Left cardiac atrium (tissue), 4 donors: Measurements from ENCODE around the gene AGBL4. TPM values are rescaled to one million over a fixed set of nuclear protein-coding genes. Genes with fewer than 3 reads are reported as not detected.
"Not testable (repeated sequence)": the region's sequence is repeated elsewhere in the genome, so short reads cannot be mapped to it uniquely, and the experiment has no call there.

ENCODE experiments used
- ATAC-seq, 2 donors: fragments of 200-7000 bp; cut with Tn5 transposase; one replicate each; pipeline ENCODE4 v1.9.1; 2020; ENCODE audit warnings: mild to moderate bottlenecking in 2 of 2, moderate library complexity in 2 of 2
- DNase-seq: peaks from one replicate; pipeline ENCODE4 v3.0.0-alpha.2; 2020
- intact Hi-C, 2 donors: fragments of 100-400 bp; cut with DNase I; formaldehyde crosslinking; loops; one replicate each; pipeline versions ENCODE4 v1.14.1 to v1.15.1; 2022 to 2023
- total RNA-seq, 2 donors: library from RNA; stranded (reverse); fragmentation: NEBNext Ultra II Directional; extraction: Animal tissue kit (Norgen Biotek cat#: 25700); gene quantifications; one replicate each; pipeline ENCODE4 v1.2.1, GENCODE V29; 2021
- donor health status: DM: no; HTN: yes; CAD: no.
- donor health status: DM: no; HTN: yes; CAD: no; lungs with severe emphysema.
- donor health status: DM: yes; HTN: yes; CAD: no.
- donor health status: Dilated cardiomyopathy.

Gene AGBL4
- total RNA-seq, 2 donors from 2014 or later: 2.5 to 3.1 TPM

DNA sequence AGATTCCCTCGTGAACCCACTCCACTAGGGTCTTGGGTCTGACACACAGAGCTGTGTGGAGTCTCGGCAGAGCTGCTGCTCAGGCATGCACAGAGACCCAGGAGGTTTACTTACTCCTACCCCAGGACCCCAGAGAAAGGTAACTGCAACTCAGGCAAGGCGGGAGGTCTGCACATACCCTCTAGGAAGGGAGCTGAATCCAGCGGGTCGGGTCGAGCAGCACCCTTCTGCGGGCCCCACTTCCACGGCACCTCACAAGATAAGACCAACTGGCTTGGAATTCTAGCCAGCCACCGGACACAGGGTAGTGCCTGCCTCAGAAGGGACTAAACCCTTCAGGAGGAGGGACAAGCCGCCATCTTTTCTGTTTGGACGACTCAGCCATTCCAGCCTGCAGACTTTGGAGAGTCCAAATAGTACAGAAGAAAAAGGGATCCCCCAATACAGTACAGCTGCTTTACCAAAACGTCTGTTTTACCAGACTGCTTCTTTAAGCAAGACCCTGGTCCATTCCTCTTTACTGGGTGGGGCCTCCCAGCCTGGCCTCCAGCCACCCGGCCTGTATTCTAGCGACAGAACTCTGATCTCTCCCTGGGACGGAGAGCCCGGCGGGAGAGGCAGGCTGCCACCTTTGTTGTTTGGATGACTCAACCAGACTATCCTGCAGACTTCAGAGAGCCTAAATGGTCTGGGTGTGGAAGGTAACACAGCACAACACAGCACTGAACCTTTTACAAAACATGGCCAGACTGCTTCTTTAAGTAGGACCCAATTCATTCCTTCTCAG, 692.5 kb downstream of the AGBL4 start:
- DNase-seq (no peak), ATAC-seq (no peak)
- intact Hi-C loops: no loop called here

GRCh38 chr1:49323925-49324540, 699.7 kb downstream of the AGBL4 start:
- ATAC-seq (no peak), DNase-seq (no peak)
- intact Hi-C loops: no loop called here

- intact Hi-C loops, DNase-seq, ATAC-seq: not testable (repeated sequence)
Measured at GRCh38 chr1:49320493-49320892, 703.3 kb downstream of the AGBL4 start.

DNA sequence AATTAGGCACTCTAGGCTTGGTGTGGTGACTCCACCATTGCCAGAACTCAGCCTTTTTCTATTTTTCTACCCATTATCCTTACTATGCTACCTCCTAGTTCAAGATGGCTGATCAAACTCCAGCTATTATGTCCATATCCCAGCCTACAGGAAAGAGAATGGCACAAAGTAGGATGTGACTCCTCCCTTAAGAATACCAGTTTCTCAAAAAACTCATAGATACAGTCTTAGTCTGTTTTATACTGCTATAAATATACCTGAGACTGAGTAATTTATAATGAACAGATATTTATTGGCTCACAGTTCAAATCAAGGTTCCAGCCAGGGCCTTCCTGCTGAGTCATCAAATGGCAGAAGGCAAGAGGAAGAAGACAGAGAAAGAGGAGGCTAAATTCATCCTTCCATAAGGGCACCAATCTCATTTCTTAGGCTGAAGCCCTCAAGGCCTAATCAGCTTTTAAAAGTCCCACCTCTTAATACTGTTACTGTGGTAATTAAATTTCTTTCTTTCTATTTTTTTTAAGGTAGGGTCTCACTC, 704.3 kb downstream of the AGBL4 start:
- ATAC-seq: no peak
- intact Hi-C loops: no loop called here

GRCh38 chr1:49318218-49318617, 705.5 kb downstream of the AGBL4 start:
- DNase-seq: no peak
- ATAC-seq: no peak
- intact Hi-C loops: no loop called here

More for the DNA sequence above, 704.3 kb downstream of the AGBL4 start:
- DNase-seq: no peak

- intact Hi-C loops: no loop called here
- DNase-seq (no peak), ATAC-seq (no peak)
Measured at GRCh38 chr1:49307457-49307856, 716.3 kb downstream of the AGBL4 start.

DNA sequence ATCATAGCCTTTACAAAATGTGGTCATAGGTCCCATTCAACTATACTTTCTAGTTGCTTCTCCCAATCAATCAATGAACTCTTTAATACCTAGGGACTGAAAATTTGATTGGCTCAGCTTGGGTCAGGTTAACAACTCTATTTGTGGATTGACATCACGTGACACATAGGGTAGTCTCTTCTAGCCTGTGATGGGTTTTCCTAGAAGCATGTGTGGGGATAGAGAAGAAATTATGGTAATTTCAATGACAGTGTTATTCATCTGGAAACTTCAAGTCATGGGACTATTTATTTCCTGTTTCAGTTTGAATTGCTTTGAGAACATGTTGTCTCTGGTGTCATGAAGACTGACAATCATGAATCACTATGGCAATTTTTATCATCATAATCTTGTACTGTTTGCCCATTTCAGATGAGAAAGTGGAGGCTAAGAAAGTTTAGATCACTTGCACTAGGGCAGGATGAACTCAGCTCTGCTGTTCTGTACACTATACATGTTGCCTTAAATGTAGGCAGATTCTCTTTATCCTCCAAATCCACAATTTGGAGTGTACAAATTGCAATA, 717.2 kb downstream of the AGBL4 start:
- intact Hi-C loops: no loop called here
- no peak for DNase-seq
- ATAC-seq: no peak

GRCh38 chr1:49302400-49302799, 721.4 kb downstream of the AGBL4 start:
- intact Hi-C loops, ATAC-seq, DNase-seq: not testable (repeated sequence)

GRCh38 chr1:49298304-49298703, 725.5 kb downstream of the AGBL4 start:
- DNase-seq: peak; percentile 46
- peak; percentile 55 to 81 for ATAC-seq
- intact Hi-C loops: no loop called here

GRCh38 chr1:49297783-49298182, 726.0 kb downstream of the AGBL4 start:
- DNase-seq (no peak), ATAC-seq (peak in 1 of 2 donors; percentile 36)
- intact Hi-C loops: no loop called here

DNA sequence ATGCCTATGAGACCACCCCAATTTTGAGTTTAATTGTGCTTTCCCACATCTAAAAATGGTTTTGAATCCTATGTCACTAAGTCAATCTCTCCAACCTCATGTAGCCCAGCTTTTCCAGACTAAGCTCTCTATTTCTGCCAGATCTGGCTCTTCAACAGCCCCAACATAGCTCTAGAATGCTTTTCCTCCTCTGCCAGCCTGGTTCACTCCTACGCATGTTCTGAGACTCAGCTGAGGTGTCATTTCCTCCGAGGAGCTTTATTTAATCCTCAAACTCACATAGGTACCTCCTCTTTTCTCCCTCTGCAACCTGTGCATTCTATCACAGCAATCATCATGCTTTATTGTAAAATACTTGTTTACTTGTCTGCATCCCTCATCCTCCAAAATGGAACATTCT, 729.2 kb downstream of the AGBL4 start:
- ATAC-seq (no peak), DNase-seq (no peak)
- intact Hi-C loops: no loop called here

DNA sequence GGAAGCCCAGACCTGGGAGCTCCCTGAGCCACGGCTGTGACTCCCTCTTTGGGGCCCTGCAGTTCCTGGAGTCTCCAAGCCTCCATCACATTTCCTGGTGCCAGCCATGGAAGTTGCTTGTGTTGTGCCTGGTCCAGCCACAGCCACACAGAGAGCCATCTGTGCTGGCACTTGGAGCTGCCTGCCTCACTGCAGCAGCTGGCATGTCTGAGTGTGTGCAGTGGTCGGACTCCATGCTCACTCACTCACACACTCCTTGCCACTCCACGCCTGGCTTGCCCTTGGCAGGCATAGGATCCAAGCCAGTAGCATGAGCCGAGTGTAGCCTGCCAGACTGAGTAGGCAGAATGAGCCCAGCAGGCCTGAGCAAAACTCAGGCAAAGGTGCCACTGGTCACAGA, 730.7 kb downstream of the AGBL4 start:
- DNase-seq: no peak
- intact Hi-C loops: no loop called here
- peak; percentile 33 to 82 for ATAC-seq

- DNase-seq, intact Hi-C loops, ATAC-seq: not testable (repeated sequence)
Measured at GRCh38 chr1:49257211-49258049, 766.3 kb downstream of the AGBL4 start.

DNA sequence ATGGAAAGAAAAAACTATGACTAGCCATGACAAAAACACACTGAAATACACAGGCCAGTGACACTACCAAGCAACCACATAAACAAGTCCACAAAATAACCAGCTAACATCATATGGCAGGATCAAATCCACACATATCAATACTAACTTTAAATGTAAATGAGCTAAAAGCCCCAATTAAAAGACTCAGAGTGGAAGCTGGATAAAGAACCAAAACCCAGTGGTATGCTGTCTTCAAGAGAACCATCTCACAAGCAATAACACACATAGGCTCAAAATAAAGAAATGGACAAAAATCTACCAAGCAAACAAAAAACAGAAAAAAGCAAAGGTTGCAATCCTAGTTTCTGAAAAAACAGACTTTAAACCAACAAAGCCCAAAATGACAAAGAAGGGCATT, 770.8 kb downstream of the AGBL4 start:
- DNase-seq (no peak), ATAC-seq (no peak)
- intact Hi-C loops: no loop called here

DNA sequence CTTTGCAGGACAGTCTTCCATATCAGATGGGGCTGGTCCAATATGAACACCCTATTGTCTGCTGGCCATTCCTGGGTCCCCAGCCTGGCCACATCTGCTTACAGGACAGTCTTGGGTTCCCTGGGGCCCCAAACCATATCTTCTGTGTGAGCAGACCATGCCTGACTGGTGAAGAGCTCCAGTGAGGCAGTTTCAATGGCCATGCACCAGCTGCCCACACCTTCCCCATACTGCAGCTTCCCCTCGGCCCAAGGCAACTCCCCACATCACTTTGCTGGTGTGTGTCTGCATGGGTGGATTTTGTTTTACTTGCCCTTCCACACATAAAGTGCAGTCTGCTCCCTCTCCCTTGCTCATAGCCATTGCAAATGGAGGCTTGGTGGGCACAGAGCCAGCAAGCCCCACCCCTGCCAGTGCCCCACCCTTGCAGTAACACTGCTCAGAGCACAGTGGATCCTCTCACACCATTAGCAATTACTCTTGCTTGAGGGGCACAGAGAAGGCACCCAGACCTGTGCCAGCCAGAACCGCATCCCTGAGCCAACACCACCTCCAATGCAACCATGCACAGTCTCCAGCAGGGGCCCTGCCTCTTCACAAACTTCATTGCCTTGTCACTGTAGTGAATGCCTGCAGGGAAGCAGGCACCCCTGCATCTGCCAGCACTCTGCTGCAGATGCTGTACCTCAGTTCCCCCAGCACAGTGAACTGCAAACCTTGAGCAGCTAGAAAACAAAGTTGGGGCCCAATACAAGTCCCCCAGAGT, 772.6 kb downstream of the AGBL4 start:
- ATAC-seq: no peak
- intact Hi-C loops: no loop called here
- DNase-seq: no peak

DNA sequence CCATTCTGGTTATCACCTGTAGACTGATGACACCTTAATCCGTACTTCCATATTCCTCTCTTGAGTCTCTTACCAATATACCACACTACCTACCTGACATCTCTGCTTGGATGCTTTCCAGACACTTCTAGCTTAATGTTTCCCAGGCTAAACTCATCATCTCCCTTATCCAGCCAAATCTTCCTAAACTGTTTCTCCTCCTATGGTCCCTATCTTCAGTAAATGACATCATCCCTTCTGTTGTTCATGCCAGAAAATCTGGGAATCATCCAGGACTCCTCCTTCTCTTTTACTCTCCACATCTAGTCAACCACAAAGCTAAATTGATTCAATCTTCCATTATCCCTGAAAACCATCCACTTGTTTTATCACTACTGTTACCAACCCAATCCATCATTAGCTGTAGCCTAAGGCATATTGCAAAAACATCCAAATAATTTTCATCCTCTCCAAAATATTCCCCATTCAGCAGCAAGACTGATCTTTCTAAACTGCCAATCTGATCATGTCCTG, 783.0 kb downstream of the AGBL4 start:
- no peak for ATAC-seq
- intact Hi-C loops: no loop called here
- DNase-seq: no peak

- intact Hi-C loops: no loop called here
- no peak for ATAC-seq
- no peak for DNase-seq
Measured at GRCh38 chr1:49234988-49235387, 788.8 kb downstream of the AGBL4 start.

DNA sequence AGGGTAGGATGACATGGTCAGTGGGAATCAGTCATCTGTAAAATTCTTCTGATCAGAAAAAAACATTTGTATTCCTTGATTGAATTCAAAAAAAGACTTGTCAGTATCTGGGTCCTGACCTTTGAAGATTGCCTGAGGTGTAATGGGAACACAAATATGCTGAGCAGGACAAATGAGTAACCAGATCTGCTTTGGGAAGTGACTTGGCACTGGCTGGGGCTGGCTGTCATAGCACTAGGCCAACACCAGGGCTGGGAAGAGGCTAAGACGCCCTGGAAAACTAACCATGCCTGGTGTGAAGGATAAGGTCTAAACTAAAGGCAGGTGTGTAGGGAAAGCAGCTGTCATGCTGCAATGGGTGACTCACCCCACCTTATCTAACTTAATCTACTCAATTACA, 794.2 kb downstream of the AGBL4 start:
- ATAC-seq (peak in 1 of 2 donors; percentile 85), DNase-seq (no peak)
- intact Hi-C loops: no loop called here
